Measurements from ENCODE around the gene MLPH. TPM values are rescaled to one million over a fixed set of nuclear protein-coding genes. Genes with fewer than 3 reads are reported as not detected.

The MLPH gene
- total and polyA plus RNA-seq, 2 of the 13 experiments (the other 11 are each of a cell fraction or from before 2014, with no cell fraction given): 0.12 TPM; not detected in 1

- TF ChIP-seq MTERF4 (CRISPR knock-in tag; IDR thresholded peaks at IDR 0.05) (no peak), KAT8 (CRISPR knock-in tag; IDR thresholded peaks at IDR 0.05) (no peak), ZNF792 (CRISPR knock-in tag; IDR thresholded peaks at IDR 0.05) (0 out of 2 replicates have a peak, but pooled peaks have one; percentile 57), ZNF383 (CRISPR knock-in tag; IDR thresholded peaks at IDR 0.05; ENCODE audit: borderline replicate concordance) (no peak), ZBTB3 (CRISPR knock-in tag; IDR thresholded peaks at IDR 0.05; ENCODE audit: borderline replicate concordance, low read depth) (no peak), ZFX (CRISPR knock-in tag; IDR thresholded peaks at IDR 0.05; ENCODE audit: low read depth) (0 out of 2 replicates have a peak, but pooled peaks have one; percentile 15), DNMT1 (CRISPR knock-in tag; IDR thresholded peaks at IDR 0.05) (no peak), TCF12 (IDR thresholded peaks at IDR 0.05) (no peak), TCF12 (CRISPR knock-in tag; IDR thresholded peaks at IDR 0.05) (no peak), ZMAT3 (CRISPR knock-in tag; conservative IDR thresholded peaks at IDR 0.05) (no peak), BCL3 (CRISPR knock-in tag; IDR thresholded peaks at IDR 0.05) (peak; percentile 77), MED1 (CRISPR knock-in tag; IDR thresholded peaks at IDR 0.05) (peak; percentile 61), GRHL1 (CRISPR knock-in tag; conservative IDR thresholded peaks at IDR 0.05) (no peak), ZNF18 (CRISPR knock-in tag; IDR thresholded peaks at IDR 0.05; ENCODE audit: insufficient replicate concordance) (no peak), SIN3B (IDR thresholded peaks at IDR 0.05; ENCODE audit: low read length) (no peak), MYPOP (CRISPR knock-in tag; IDR thresholded peaks at IDR 0.05) (no peak), ZBTB20 (CRISPR knock-in tag; IDR thresholded peaks at IDR 0.05; ENCODE audit: borderline replicate concordance, low read depth) (no peak), ZNF337 (CRISPR knock-in tag; IDR thresholded peaks at IDR 0.05; ENCODE audit: borderline replicate concordance, low read depth) (no peak), FOXJ3 (CRISPR knock-in tag; IDR thresholded peaks at IDR 0.05; ENCODE audit: borderline replicate concordance) (no peak), ZBTB38 (CRISPR knock-in tag; IDR thresholded peaks at IDR 0.05) (peak; percentile 1; the same call in 1 of the 2 replicates), CEBPG (CRISPR knock-in tag; IDR thresholded peaks at IDR 0.05) (0 out of 2 replicates have a peak, but pooled peaks have one; percentile 2), SNRNP70 (IDR thresholded peaks at IDR 0.05; ENCODE audit: low read depth, low read length) (no peak), JUND (CRISPR knock-in tag; IDR thresholded peaks at IDR 0.05) (no peak), ZNF230 (CRISPR knock-in tag; IDR thresholded peaks at IDR 0.05) (no peak), ZNF720 (CRISPR knock-in tag; IDR thresholded peaks at IDR 0.05) (no peak)
These were observed 116.8 kb downstream of the MLPH start (continued) for GRCh38 chr2:237603718-237604362.
